GM12878 (cell line): Measurements from ENCODE around the gene HAND1. TPM values are rescaled to one million over a fixed set of nuclear protein-coding genes. Genes with fewer than 3 reads are reported as not detected.

Experiments
- ATAC-seq: fragments of 200-7000 bp; cut with Tn5 transposase; 3 replicates; pipeline ENCODE4 v1.9.1; 2020; ENCODE audit warnings: mild to moderate bottlenecking, moderate library complexity
- BruUV-seq: library from RNA; stranded (reverse); fragments of 400-500 nt; replicated peaks from 2 replicates; lab custom pipeline; 2021; lab: Mats Ljungman, UMichigan
- CTCF ChIA-PET: fragments of 300-600 bp; sonication (Branson Sonifier 250); formaldehyde crosslinking; extraction: SDS; loops from one replicate; lab custom pipeline; 2021; ENCODE audit warnings: inconsistent platforms; lab: Yijun Ruan, JAX
- POLR2A ChIA-PET: fragments of 350-600 bp; formaldehyde crosslinking; extraction: SDS; loops from one replicate; lab custom pipeline; 2021; ENCODE audit warnings: inconsistent platforms; lab: Charles Lee
- RAD21 ChIA-PET: fragments of 300-600 bp; sonication (Branson Sonifier 250); formaldehyde crosslinking; loops from one replicate; lab custom pipeline; 2023; ENCODE audit warnings: antibody characterized with exemption; ENCODE audit not compliant: unreplicated experiment; lab: Charles Lee
- SMC1A ChIA-PET: fragments of 300-600 bp; sonication (Branson Sonifier 250); formaldehyde crosslinking; loops from one replicate; lab custom pipeline; 2023; ENCODE audit not compliant: unreplicated experiment, uncharacterized antibody; lab: Charles Lee
- DNase-seq: peaks from one replicate; pipeline ENCODE4 v3.0.0-alpha.2; 2011; ENCODE audit warnings: low read depth, low spot score
- FAIRE-seq: peaks from 3 replicates; lab custom pipeline; 2011; peaks lifted over from hg19 to GRCh38; lab: Jason Lieb, UNC
- H2AFZ ChIP-seq: 2 replicates; pipeline ENCODE4 v1.6.0; 2011; ENCODE audit warnings: low read depth, low read length, control low read depth; ENCODE audit not compliant: control insufficient read depth
- H3K27ac ChIP-seq: 2 replicates; pipeline ENCODE4 v1.5.1; 2011; ENCODE audit warnings: control low read depth; ENCODE audit not compliant: control insufficient read depth, insufficient read depth
- H3K27me3 ChIP-seq, 2 experiments: replicated peaks in 1 of 2; 2 replicates each; pipeline versions ENCODE4 v1.6.0 to v1.6.1; 2011; ENCODE audit warnings: low read length in 1 of 2; ENCODE audit not compliant: control insufficient read depth in 2 of 2, insufficient read depth in 2 of 2
- H3K36me3 ChIP-seq, 2 experiments: 2 replicates each; pipeline ENCODE4 v1.5.1; 2011; ENCODE audit warnings: low read length in 1 of 2; ENCODE audit not compliant: control insufficient read depth in 2 of 2, insufficient read depth in 2 of 2
- H3K4me1 ChIP-seq: 2 replicates; pipeline ENCODE4 v1.6.1; 2011; ENCODE audit warnings: mild to moderate bottlenecking, low read length, moderate library complexity, mixed read lengths; ENCODE audit not compliant: control insufficient read depth, insufficient read depth
- H3K4me2 ChIP-seq: 2 replicates; pipeline ENCODE4 v1.6.0; 2011; ENCODE audit warnings: control low read depth; ENCODE audit not compliant: control insufficient read depth, insufficient read depth
- H3K4me3 ChIP-seq: fragments of 200-600 bp; sonication (generic); 2 replicates; pipeline ENCODE4 v1.5.1; 2016
- H3K79me2 ChIP-seq: 2 replicates; pipeline ENCODE4 v1.6.0; 2011; ENCODE audit warnings: low read length; ENCODE audit not compliant: control insufficient read depth, insufficient read depth
- H3K9ac ChIP-seq: 2 replicates; pipeline ENCODE4 v1.8.0; 2011; ENCODE audit warnings: low read length, control low read depth, mixed read lengths; ENCODE audit not compliant: control insufficient read depth, insufficient read depth
- H3K9me3 ChIP-seq: replicated peaks from 3 replicates; pipeline ENCODE4 v1.5.1; 2011; ENCODE audit warnings: mild to moderate bottlenecking, low read length; ENCODE audit not compliant: control insufficient read depth, insufficient read depth
- H4K20me1 ChIP-seq: 2 replicates; pipeline ENCODE4 v1.6.0; 2011; ENCODE audit not compliant: control insufficient read depth, insufficient read depth
- ATF3 ChIP-seq: IDR thresholded peaks from 2 replicates; pipeline ENCODE4 v1.6.1; 2011; ENCODE audit warnings: low read depth, mild to moderate bottlenecking, low read length, moderate library complexity, borderline replicate concordance; ENCODE audit errors: extremely low read depth
- PKNOX1 ChIP-seq: fragments of 450-650 bp; IDR thresholded peaks from 2 replicates; pipeline ENCODE4 v1.6.1; 2016; ENCODE audit warnings: mild to moderate bottlenecking
- WGBS: methylation state at CpG from one replicate; pipeline ENCODE4 v1.1.6; 2016; ENCODE audit warnings: low lambda C conversion rate; ENCODE audit not compliant: insufficient replicate concordance, insufficient coverage; ENCODE audit errors: missing lambda C conversion rate; 5-methylcytosine and 5-hydroxymethylcytosine counted together
- in situ Hi-C: fragments of 300-500 bp; cut with MboI; formaldehyde crosslinking; loops from 9 replicates; pipeline ENCODE4 v1.14.3; 2018; ENCODE audit warnings: mixed read lengths
- intact Hi-C: fragments of 100-400 bp; cut with micrococcal nuclease; formaldehyde crosslinking; loops from one replicate; pipeline ENCODE4 v1.14.2; 2022; ENCODE audit not compliant: unreplicated experiment
- polyA plus RNA-seq, 11 experiments: library from polyadenylated mRNA; depleted of rRNA in 4 of 11; unstranded in 6 of 11; stranded (reverse) in 5 of 11; fragments of >200 nt; fragmentation: Nextera tagmentation in 4 of 11; fragmentation: Illumina TruSeq in 1 of 11; extraction: Ambion mirVana in 4 of 11; extraction: Trizol in 1 of 11; gene quantifications; 1 replicate in 1 of 11; 2 replicates in 10 of 11; pipeline versions ENCODE4 v1.2.1 to v1.2.3, GENCODE V29; 2011 to 2016; ENCODE audit warnings: inconsistent platforms in 2 of 11, missing spikeins in 2 of 11, low read depth in 1 of 11
- total RNA-seq, 4 experiments: library from RNA; depleted of rRNA in 3 of 4; stranded (reverse); fragments of >200 nt in 3 of 4; fragmentation: Illumina TruSeq in 1 of 4; extraction: Trizol in 1 of 4; gene quantifications; 2 replicates each; pipeline versions ENCODE4 v1.2.1 to v1.2.3, GENCODE V29; 2013 to 2021

The HAND1 gene
- total and polyA plus RNA-seq, 10 of the 15 experiments (the other 5 are each of a cell fraction or from before 2014, with no cell fraction given), result 0.06 to 0.41 (median 0.27) TPM; not detected in 4

- TF ChIP-seq ATF3, result no peak
- TF ChIP-seq PKNOX1, result 0 out of 2 replicates have a peak, but pooled peaks have one; percentile 7
- intact Hi-C loops, result loop anchor here (5.0 to 10.0 kb wide), 2 partner anchors 413 to 490 kb away; partner anchors contain the start of genes CNOT8 and GEMIN5
- Histone ChIP-seq H4K20me1 (no peaks in the 10 kb centered on the region), H3K79me2 (peaks cover 54% of the 10 kb centered on the region), H3K4me2 (peak overlapping the region; percentile 82), H3K27ac (peak overlapping the region; percentile 84), H3K9me3 (no peaks in the 10 kb centered on the region), H3K4me1 (peaks cover 5% of the 10 kb centered on the region), H3K9ac (peak overlapping the region; percentile 91), H3K36me3 (peaks cover 0 to 9% of the 10 kb centered on the region in 2 experiments; a peak in 2 of 4 replicates), H2AFZ (peak overlapping the region; percentile 54), H3K4me3 (peak overlapping the region; percentile 87), H3K27me3 (no peaks in the 10 kb centered on the region)
- CTCF ChIA-PET, result interaction anchor here (0.6 to 0.9 kb wide), 3 partner anchors 21 to 367 kb away, joined by 3 to 4 read pairs (median 3); no protein-coding TSS in a partner anchor
- in situ Hi-C loops, result no loop called here
- no peak for DNase-seq
- TSS peak; percentile 46 for BruUV-seq
- POLR2A ChIA-PET, result no interaction called here
- ATAC-seq, result peak; percentile 48
- RAD21 ChIA-PET, result interaction anchor here (0.9 kb wide), 1 partner anchor 254 kb away, joined by 3 read pairs; the partner anchor contains the start of gene GALNT10
- WGBS, result 4% methylated on average over 30 of the region's 30 CpGs
- SMC1A ChIA-PET, result interaction anchor here (0.7 to 1.3 kb wide), 2 partner anchors 11 to 478 kb away, joined by 3 read pairs; no protein-coding TSS in a partner anchor
- FAIRE-seq, result peak; percentile 35
Observed at GRCh38 chr5:154444556-154445421, 33.2 kb downstream of the HAND1 start.
